GM12878 (cell line): ENCODE measurements around the gene LHFPL2.

Source experiments
- ATF7 ChIP-seq: fragments of 450-650 bp; IDR thresholded peaks from 2 replicates; pipeline ENCODE4 v1.6.1; 2016; ENCODE audit warnings: low read depth, mild to moderate bottlenecking
- CREB1 ChIP-seq: IDR thresholded peaks from 2 replicates; pipeline ENCODE4 v1.6.1; 2012; ENCODE audit warnings: low read depth, mild to moderate bottlenecking, inconsistent platforms
- POLR2A ChIP-seq: IDR thresholded peaks from 2 replicates; pipeline ENCODE4 v1.6.1; 2011; ENCODE audit warnings: low read depth, mild to moderate bottlenecking, low read length
- SIN3A ChIP-seq: IDR thresholded peaks from 2 replicates; pipeline ENCODE4 v1.6.1; 2012; ENCODE audit warnings: low read depth, low read length, improper control_type of control experiment
- SMC3 ChIP-seq: IDR thresholded peaks from 2 replicates; pipeline ENCODE4 v1.6.1; 2011; ENCODE audit warnings: low read length, improper control_type of control experiment, borderline replicate concordance
- SP1 ChIP-seq: IDR thresholded peaks from one replicate; pipeline ENCODE4 v1.6.1; 2011; ENCODE audit warnings: low read depth, low read length
- USF2 ChIP-seq: IDR thresholded peaks from 2 replicates; pipeline ENCODE4 v1.6.1; 2011; ENCODE audit warnings: low read depth, low read length, improper control_type of control experiment, borderline replicate concordance
- ZBTB40 ChIP-seq: fragments of 450-650 bp; IDR thresholded peaks from 2 replicates; pipeline ENCODE4 v1.6.1; 2016; ENCODE audit warnings: mild to moderate bottlenecking, moderate library complexity, borderline replicate concordance
- ZNF274 ChIP-seq: IDR thresholded peaks from one replicate; pipeline ENCODE4 v1.8.0; 2011; ENCODE audit not compliant: insufficient read length, insufficient read depth
- TF ChIP-seq, protein P1 (sequence below): fragments of 450-650 bp; conservative IDR thresholded peaks from 2 replicates; pipeline ENCODE4 v1.6.1; 2017; ENCODE audit warnings: mild to moderate bottlenecking, moderate library complexity
- TF ChIP-seq, protein P2 (sequence below): fragments of 450-650 bp; IDR thresholded peaks from 2 replicates; pipeline ENCODE4 v1.6.1; 2017; ENCODE audit warnings: mild to moderate bottlenecking, moderate library complexity

GRCh38 chr5:78565395-78565794, 83.2 kb downstream of the LHFPL2 start:
- no peak for TF ChIP-seq SMC3
- TF ChIP-seq, protein P1, sequence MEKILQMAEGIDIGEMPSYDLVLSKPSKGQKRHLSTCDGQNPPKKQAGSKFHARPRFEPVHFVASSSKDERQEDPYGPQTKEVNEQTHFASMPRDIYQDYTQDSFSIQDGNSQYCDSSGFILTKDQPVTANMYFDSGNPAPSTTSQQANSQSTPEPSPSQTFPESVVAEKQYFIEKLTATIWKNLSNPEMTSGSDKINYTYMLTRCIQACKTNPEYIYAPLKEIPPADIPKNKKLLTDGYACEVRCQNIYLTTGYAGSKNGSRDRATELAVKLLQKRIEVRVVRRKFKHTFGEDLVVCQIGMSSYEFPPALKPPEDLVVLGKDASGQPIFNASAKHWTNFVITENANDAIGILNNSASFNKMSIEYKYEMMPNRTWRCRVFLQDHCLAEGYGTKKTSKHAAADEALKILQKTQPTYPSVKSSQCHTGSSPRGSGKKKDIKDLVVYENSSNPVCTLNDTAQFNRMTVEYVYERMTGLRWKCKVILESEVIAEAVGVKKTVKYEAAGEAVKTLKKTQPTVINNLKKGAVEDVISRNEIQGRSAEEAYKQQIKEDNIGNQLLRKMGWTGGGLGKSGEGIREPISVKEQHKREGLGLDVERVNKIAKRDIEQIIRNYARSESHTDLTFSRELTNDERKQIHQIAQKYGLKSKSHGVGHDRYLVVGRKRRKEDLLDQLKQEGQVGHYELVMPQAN, result no peak
- TF ChIP-seq SIN3A, result no peak
- TF ChIP-seq CREB1, result no peak
- TF ChIP-seq ZNF274, result no peak
- TF ChIP-seq POLR2A, result no peak
- TF ChIP-seq, protein P2, sequence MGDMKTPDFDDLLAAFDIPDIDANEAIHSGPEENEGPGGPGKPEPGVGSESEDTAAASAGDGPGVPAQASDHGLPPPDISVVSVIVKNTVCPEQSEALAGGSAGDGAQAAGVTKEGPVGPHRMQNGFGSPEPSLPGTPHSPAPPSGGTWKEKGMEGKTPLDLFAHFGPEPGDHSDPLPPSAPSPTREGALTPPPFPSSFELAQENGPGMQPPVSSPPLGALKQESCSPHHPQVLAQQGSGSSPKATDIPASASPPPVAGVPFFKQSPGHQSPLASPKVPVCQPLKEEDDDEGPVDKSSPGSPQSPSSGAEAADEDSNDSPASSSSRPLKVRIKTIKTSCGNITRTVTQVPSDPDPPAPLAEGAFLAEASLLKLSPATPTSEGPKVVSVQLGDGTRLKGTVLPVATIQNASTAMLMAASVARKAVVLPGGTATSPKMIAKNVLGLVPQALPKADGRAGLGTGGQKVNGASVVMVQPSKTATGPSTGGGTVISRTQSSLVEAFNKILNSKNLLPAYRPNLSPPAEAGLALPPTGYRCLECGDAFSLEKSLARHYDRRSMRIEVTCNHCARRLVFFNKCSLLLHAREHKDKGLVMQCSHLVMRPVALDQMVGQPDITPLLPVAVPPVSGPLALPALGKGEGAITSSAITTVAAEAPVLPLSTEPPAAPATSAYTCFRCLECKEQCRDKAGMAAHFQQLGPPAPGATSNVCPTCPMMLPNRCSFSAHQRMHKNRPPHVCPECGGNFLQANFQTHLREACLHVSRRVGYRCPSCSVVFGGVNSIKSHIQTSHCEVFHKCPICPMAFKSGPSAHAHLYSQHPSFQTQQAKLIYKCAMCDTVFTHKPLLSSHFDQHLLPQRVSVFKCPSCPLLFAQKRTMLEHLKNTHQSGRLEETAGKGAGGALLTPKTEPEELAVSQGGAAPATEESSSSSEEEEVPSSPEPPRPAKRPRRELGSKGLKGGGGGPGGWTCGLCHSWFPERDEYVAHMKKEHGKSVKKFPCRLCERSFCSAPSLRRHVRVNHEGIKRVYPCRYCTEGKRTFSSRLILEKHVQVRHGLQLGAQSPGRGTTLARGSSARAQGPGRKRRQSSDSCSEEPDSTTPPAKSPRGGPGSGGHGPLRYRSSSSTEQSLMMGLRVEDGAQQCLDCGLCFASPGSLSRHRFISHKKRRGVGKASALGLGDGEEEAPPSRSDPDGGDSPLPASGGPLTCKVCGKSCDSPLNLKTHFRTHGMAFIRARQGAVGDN, result no peak
- TF ChIP-seq ATF7, result no peak
- no peak for TF ChIP-seq SP1
- TF ChIP-seq USF2, result no peak
- no peak for TF ChIP-seq ZBTB40
